Neural cell (in vitro differentiated cells): ENCODE measurements around the gene RBFOX2.

Experiments used
- CTCF ChIP-seq: fragments of 450-650 bp; IDR thresholded peaks from 2 replicates; pipeline ENCODE4 v1.5.1; 2014; ENCODE audit warnings: antibody characterized with exemption, mild to moderate bottlenecking, moderate library complexity; ENCODE audit not compliant: poor library complexity, severe bottlenecking
- EZH2 ChIP-seq: fragments of 200-600, 300-800 bp; shearing (Covaris generic), sonication (generic); IDR thresholded peaks from 2 replicates; pipeline ENCODE4 v1.6.1; 2014; ENCODE audit warnings: antibody characterized with exemption, low read length, borderline replicate concordance, mild to moderate bottlenecking; ENCODE audit not compliant: insufficient read depth, poor library complexity, severe bottlenecking
- POLR2AphosphoS5 ChIP-seq: IDR thresholded peaks from 2 replicates; pipeline ENCODE4 v1.6.1; 2012
- REST ChIP-seq: IDR thresholded peaks from 2 replicates; pipeline ENCODE4 v1.6.1; 2012; ENCODE audit warnings: borderline replicate concordance

- no peak for TF ChIP-seq POLR2AphosphoS5
- TF ChIP-seq EZH2 = no peak
- TF ChIP-seq CTCF = no peak
- no peak for TF ChIP-seq REST
These were observed 186.6 kb downstream of the RBFOX2 start for GRCh38 chr22:35841907-35842518.
